DOHH2 (cell line): ENCODE results near the gene GFRA1.

Source experiments
- CTCF ChIP-seq: fragments of 200-600 bp; sonication (generic); IDR thresholded peaks from one replicate; pipeline ENCODE4 v1.5.1; 2014; ENCODE audit warnings: antibody characterized with exemption, mild to moderate bottlenecking, low read depth, low read length; ENCODE audit not compliant: poor library complexity, severe bottlenecking
- EZH2phosphoT487 ChIP-seq: fragments of 200-600 bp; sonication (generic); IDR thresholded peaks from 2 replicates; pipeline ENCODE4 v1.6.1; 2017; ENCODE audit warnings: borderline replicate concordance, mild to moderate bottlenecking, antibody characterized with exemption, low read length, moderate library complexity, mixed read lengths

GRCh38 chr10:116306847-116307246, 33.8 kb upstream of the GFRA1 start:
- no peak for TF ChIP-seq CTCF
- no peak for TF ChIP-seq EZH2phosphoT487
